CD4-positive, alpha-beta T cell treated with Interleukin-12 subunit alpha and Interleukin-12 subunit beta, for 1 hour (primary cell): ENCODE results near the gene GBF1.

Experiments used
- DNase-seq: peaks from one replicate; pipeline ENCODE4 v3.0.0-alpha.2; 2020

The GBF1 gene

GRCh38 chr10:102411341-102412255 is 166.3 kb downstream of the GBF1 start:
- DNase-seq, result no peak

DNA sequence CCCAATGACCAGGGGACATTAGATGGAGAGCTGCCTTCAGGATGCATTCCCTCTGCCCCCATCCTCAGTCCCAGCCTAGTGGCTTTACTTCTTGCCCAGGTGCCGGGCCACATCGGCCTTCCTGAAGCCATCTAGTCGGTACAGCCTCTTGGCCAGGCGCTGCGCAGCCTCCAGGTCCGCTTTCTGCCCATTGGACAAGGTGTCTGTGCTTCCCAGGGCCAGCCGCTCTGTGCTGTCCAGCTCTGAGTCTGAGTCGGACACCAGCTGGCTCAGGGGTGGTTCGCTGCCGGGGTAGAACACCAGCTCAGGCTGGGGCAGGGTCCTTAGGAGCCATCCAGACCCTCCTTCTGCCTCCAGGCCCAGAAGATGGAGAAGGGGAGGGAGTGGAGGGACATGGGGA is 167.0 kb downstream of the GBF1 start:
- DNase-seq, result no peak

DNA sequence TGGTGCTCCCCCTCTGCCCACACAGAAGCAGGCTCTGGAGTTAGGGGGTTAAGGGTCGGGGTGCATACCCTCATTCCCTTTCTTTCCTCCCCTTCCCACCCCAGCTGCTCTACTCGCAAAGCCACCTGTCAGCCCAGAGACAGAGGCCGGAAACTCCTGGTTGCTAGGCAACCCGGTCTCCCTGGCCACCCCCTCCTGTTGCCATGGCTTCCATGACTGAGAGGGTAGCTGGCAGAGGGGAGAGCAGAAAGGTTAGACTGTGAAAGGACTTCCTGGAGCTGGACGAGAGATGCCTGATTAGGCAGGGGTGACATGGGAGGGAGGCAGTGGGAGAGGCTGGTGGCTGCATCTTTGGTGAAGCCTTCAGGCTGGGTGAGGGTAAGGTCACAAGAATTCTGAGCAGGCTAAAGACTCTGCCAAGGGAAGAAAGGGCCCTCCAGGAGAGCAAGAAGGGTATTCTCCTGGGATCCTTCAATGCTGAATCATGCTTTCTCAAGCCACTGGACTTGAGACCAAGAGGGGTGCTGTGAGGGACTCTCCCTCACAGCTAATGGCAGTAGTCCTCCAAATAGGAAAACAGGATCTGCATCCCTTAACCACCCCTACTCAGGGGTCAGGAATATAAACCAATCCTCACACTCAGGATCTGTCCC is 167.8 kb downstream of the GBF1 start:
- peak; percentile 62 for DNase-seq

- DNase-seq, result no peak
Observed at GRCh38 chr10:102413806-102414561, 168.7 kb downstream of the GBF1 start.

- no peak for DNase-seq
Observed at GRCh38 chr10:102414749-102415148, 169.4 kb downstream of the GBF1 start.

DNA sequence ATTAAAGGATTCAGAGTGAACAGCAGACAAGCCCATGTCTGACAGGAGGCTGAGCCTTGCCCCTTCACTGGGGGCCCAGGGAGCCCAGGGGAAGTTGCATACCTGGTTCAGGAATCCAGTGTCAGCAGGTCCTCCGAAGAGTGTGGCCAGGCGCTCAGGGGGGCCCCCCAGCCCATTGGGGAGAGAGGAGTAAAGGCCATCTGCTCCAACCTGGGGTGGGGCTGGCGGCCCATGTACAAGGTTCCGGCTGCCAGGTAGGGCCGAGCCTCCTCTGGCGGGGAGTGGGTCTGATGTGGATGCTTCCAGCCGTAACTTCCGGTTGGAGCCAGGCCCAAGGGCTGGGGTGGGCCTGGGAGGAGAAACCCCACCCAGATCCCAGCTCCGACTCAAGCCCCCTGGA is 171.0 kb downstream of the GBF1 start:
- DNase-seq, result no peak

- no peak for DNase-seq
Observed at GRCh38 chr10:102416695-102417094, 171.4 kb downstream of the GBF1 start.

DNA sequence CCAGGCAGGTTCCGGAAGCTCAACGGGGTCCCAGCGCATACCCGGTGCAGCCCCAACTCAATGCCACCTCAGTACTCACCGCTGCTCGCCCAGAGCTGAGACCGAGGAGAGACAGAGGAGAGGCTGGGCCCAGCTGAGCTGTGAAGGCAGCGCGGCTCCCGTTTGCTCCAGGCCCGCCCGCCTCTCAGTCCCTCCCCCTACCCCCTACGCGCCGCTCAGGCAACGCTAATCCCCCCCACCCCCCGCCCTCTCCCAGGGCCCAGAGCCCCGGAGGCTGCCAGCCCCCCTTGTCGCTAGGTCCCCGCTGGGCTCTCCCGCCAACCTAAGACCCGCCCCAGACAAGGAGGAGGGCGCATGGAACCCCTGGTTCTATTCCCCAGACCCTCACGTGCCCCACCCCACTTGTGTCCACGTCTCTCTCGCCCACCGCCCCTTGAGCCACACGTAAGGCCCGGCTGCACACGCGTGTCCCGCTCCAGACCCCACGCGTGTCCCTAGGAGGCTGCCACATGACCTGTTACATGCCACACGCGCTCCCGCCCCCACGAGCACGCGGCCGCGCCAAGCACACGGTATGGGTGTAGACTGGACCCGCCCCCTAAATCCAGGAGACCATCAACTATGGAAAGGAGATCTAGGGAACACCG is 173.4 kb downstream of the GBF1 start, which contains the start of gene PSD:
PSD (minus strand) TSS at position 164 of the 647 bp plus-strand sequence. CDS start 1,747 bp downstream, outside the sequence.
- no peak for DNase-seq

DNA sequence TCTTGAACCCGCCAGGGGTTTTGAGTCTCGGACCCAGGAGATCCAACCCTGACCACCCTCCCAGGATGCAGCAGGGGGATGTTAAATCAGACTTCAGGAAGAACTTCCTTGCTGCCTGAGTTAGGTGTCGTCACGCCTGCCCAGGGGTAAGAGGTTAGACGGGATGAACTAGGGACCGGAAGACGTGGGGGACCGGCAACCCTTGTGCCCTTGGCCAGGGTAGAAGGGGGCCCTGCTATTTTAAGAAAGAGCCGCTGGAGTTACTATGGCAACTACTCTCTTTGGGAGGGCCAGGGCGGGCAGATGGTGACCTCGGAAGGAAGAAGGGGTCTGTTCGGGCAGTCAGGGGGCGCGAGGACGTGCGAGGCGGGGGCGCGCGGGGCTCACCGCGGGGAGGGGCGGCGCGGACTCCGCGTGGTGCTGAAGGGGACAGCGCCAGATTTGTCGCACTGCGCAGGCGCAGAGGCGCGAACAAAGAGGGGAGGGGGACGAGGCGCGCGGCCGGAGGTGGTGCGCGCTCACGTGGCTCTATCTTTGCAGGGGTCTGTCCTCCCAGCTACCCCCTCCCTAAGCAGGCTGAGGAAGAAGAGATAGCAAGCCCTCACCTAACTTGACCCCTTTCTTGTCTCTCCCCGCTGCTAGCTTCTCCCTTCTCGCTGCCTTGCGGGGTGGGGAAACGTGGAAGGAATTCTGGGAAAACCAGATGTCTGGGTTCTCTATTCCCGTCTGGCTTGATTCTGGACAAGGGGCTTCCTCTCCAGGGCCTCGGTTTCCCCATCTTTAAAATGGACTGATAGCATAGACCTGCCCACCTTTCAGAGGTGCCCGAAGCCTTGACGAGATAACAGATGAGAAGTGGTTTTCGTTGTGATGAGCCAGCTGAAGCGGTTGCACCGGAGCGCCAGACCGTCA is 174.2 kb downstream of the GBF1 start:
- peak; percentile 72 for DNase-seq

GRCh38 chr10:102420181-102420713 is 174.9 kb downstream of the GBF1 start:
- no peak for DNase-seq

DNA sequence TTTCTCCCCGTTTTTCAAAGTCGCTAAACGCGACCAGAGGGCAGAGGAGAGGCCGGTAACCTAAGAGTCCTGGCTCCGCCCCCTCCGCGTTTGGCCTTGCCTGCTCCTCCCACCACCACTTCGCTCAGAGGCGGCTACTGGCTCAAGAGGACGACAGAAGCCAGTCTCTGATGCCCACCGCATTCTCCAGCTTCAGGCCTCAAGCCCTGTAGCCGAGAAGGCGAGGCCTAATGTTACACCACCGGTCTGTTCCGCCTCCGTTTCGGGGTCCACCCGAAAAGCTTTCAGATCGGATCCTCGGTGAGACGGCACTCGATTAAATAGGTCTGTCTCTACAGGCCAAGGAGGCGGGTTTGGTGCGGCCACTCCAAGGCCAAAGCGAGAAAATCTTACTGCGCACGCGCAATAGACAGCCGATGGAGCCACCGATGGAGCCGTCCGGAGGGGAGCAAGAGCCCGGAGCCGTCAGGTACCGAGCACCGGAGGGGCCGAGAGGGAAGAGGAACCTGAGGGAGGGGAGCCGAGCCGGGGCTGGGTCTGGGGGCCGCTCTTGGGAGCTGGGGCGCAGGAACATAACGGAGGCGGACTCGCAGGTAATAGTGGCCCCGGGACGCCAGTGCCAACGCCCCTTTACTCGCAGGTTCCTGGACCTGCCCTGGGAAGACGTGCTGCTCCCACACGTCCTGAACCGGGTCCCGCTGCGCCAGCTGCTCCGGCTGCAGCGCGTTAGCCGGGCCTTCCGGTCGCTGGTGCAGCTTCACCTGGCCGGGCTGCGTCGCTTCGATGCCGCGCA is 175.6 kb downstream of the GBF1 start, which contains the start of gene FBXL15:
FBXL15 (plus strand) TSS at position 123 of the 793 bp plus-strand sequence; CDS start at position 417, 294 bp downstream.
- DNase-seq, result peak; percentile 97

- DNase-seq, result no peak
Observed at GRCh38 chr10:102421507-102421756, 176.1 kb downstream of the GBF1 start.

GRCh38 chr10:102421757-102422512 is 176.6 kb downstream of the GBF1 start:
- DNase-seq, result peak; percentile 21

DNA sequence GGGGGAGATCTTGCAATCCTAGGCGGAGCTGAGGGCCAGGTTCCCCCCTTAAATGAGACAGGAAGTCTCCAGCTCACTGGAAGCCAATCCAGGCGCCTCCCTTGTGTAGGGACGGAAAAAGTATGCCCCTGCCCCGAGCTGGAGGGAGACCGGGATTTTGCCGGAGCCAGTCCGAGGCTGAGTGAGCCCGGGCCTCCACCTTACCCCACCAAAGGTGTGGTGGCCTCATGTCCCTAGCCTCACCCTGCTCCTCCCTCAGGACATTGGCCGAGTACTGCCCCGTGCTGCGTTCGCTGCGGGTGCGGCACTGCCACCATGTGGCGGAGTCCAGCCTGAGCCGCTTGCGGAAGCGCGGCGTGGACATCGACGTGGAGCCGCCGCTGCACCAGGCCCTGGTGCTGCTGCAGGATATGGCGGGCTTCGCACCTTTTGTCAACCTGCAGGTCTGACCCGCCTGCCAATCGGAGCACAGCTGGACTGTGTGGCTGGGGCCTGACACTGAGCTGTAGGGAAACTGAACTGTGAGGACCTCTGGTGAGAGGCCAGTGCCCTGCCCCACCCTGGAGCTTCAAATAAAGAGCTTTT is 177.3 kb downstream of the GBF1 start:
- peak; percentile 53 for DNase-seq

- DNase-seq, result no peak
Observed at GRCh38 chr10:102423372-102423968, 178.1 kb downstream of the GBF1 start.

DNA sequence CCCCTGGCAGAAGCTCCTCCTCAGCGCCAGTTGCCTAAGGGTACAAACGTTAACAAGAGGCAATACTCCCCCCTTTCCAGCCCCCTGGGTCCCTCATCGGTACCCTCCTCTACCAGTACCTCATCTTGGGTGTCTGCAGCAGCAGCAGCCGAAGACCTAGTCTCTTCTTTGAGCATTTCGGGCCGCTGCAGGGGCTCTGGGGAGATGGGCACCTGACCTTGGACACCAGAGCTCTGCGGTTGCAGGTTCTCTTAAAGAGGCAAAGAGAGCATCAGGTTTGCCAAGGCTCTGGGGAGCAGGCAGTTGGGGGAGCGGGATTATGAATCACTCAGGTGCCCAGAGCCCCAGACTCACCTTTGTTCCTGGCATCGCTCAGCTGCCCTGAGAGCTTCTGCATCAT is 178.8 kb downstream of the GBF1 start:
- no peak for DNase-seq

DNA sequence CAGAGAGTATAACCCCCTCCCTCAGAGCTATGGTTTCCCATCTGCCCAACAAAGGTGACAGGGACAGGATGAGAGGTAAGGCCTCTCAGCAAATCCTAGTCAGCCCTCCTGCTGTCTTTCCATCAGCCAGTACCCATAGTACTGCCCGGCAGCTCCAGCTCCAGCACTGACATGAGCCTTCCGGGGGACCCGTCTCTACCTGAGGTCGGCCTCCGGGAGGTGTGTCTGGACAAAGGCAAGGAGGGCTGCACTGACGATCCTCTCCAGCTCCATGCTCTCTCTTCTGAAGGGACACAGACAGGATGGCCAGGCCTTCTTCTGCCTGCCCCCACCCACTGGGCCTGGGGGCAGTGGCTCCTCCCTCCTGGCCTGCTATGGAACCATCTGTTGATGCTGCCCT is 179.6 kb downstream of the GBF1 start:
- DNase-seq, result no peak

GRCh38 chr10:102425444-102425843 is 180.1 kb downstream of the GBF1 start:
- no peak for DNase-seq

- no peak for DNase-seq
Observed at GRCh38 chr10:102426803-102427287, 181.5 kb downstream of the GBF1 start.
